ENCODE data around the gene KCNH1. TPM values are rescaled to one million over a fixed set of nuclear protein-coding genes. Genes with fewer than 3 reads are reported as not detected.

KCNH1 gene
- total RNA-seq, 1 donor from 2014 or later = not detected

DNA sequence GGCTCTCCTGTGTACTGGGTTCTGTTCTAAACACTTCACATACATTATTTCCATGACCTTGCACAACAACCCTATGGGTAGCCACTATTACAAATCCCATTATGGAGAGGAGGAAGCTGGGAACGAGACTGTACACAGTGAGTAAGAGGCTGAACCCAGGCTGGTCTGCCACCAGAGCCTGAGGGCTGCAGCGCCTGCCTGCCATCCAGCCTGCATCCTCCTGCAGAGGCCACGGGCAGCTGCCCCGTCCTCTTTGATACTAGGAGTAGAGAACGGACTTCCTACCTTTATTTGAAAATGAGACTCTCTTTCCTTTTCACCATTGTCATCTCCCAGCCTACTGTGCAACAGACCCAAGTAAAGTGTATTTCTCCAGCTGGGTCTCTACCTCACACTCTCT lies 435.3 kb downstream of the KCNH1 start:
- intact Hi-C loops (cut with micrococcal nuclease) = no loop called here
- TF ChIP-seq, protein P1, sequence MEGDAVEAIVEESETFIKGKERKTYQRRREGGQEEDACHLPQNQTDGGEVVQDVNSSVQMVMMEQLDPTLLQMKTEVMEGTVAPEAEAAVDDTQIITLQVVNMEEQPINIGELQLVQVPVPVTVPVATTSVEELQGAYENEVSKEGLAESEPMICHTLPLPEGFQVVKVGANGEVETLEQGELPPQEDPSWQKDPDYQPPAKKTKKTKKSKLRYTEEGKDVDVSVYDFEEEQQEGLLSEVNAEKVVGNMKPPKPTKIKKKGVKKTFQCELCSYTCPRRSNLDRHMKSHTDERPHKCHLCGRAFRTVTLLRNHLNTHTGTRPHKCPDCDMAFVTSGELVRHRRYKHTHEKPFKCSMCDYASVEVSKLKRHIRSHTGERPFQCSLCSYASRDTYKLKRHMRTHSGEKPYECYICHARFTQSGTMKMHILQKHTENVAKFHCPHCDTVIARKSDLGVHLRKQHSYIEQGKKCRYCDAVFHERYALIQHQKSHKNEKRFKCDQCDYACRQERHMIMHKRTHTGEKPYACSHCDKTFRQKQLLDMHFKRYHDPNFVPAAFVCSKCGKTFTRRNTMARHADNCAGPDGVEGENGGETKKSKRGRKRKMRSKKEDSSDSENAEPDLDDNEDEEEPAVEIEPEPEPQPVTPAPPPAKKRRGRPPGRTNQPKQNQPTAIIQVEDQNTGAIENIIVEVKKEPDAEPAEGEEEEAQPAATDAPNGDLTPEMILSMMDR (IDR thresholded peaks at IDR 0.05; ENCODE audit: borderline replicate concordance) = no peak

DNA sequence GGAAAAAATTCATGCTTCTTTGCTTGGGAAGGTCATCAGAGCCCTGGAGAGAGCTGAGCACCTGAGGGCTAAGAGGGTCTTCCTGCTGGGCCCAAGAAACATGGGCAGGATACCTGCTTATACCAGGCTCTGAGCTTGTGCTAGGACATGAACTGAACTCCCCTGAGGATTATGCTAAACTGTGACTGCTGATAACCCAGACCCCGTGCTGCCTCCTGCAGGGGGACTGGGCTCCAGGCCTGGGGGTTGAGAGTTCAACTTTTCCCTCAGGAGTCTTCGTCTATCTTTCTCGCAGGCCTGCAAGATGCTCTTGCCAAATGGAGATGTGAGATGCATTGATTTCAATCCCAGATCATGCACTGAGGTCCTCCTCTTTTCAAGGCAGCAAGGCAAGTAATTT lies 436.8 kb downstream of the KCNH1 start:
- TF ChIP-seq, protein P1 (IDR thresholded peaks at IDR 0.05; ENCODE audit: borderline replicate concordance) = no peak
- H3K9me3 ChIP-seq (replicated peaks) = no peaks in the 10 kb centered on the region
- intact Hi-C loops (cut with micrococcal nuclease) = no loop called here
- H3K4me3 ChIP-seq = no peak overlapping the region
- H3K27ac ChIP-seq (replicated peaks) = no peak overlapping the region
- peaks cover 33% of the 10 kb centered on the region for H3K27me3 ChIP-seq (ENCODE audit: low read depth)
- no peaks in the 10 kb centered on the region for H3K36me3 ChIP-seq
- no peaks in the 10 kb centered on the region for H3K4me1 ChIP-seq
- DNase-seq = no peak

More for the DNA sequence above, 435.3 kb downstream of the KCNH1 start:
- H3K9me3 ChIP-seq (replicated peaks) = no peaks in the 10 kb centered on the region
- no peak overlapping the region for H3K4me3 ChIP-seq
- DNase-seq = no peak
- no peaks in the 10 kb centered on the region for H3K36me3 ChIP-seq
- H3K4me1 ChIP-seq = no peaks in the 10 kb centered on the region
- peaks cover 28% of the 10 kb centered on the region for H3K27me3 ChIP-seq (ENCODE audit: low read depth)
- H3K27ac ChIP-seq (replicated peaks) = no peak overlapping the region

DNA sequence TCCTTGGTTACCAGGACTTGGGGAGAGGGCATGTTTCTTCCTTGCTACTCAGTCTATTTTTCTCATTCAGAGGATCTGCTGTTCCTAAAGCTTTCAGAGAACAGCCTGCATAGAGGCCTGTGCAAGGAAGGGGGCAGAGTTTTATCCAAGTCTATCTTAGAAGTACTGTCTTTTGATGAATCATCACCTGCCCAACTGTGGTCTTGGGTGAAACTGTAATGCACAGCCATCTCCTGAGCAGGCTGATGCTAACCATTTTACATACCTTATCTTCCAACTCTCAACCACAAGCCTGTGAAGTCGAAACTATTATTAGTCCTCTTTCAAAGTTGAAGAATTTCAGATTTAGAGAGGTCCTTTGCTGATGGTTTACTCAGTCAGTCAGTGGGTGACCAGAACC lies 437.2 kb downstream of the KCNH1 start:
- no peak for DNase-seq
- intact Hi-C loops (cut with micrococcal nuclease) = no loop called here
- no peaks in the 10 kb centered on the region for H3K36me3 ChIP-seq
- TF ChIP-seq, protein P1 (IDR thresholded peaks at IDR 0.05; ENCODE audit: borderline replicate concordance) = no peak
- H3K27ac ChIP-seq (replicated peaks) = no peak overlapping the region
- no peaks in the 10 kb centered on the region for H3K9me3 ChIP-seq (replicated peaks)
- no peaks in the 10 kb centered on the region for H3K4me1 ChIP-seq
- peaks cover 33% of the 10 kb centered on the region for H3K27me3 ChIP-seq (ENCODE audit: low read depth)
- no peak overlapping the region for H3K4me3 ChIP-seq

DNA sequence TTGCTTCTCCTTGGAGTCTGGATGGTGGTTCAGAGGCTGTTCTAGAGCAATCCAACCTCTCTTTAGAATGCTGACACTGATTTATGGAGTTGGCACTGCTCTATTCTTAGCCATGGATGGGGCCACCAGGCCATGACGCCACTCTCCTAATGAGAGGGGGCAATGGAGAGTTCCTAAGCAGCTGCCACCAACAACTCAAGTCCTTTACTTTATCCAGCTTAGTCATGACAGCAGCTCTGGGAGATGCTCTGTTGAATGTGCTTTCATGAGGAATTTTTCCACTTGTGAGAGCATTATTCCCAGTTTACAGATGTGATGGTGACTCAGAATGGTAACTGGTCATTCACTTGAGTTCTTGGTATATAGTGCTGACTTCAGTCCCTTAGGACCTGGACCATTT lies 438.9 kb downstream of the KCNH1 start:
- Histone ChIP-seq H3K27ac (replicated peaks) (no peak overlapping the region), H3K9me3 (replicated peaks) (no peaks in the 10 kb centered on the region), H3K4me3 (no peak overlapping the region), H3K27me3 (ENCODE audit: low read depth) (peaks cover 33% of the 10 kb centered on the region), H3K4me1 (no peaks in the 10 kb centered on the region), H3K36me3 (no peaks in the 10 kb centered on the region)
- DNase-seq = no peak
- TF ChIP-seq, protein P1 (IDR thresholded peaks at IDR 0.05; ENCODE audit: borderline replicate concordance) = no peak
- intact Hi-C loops (cut with micrococcal nuclease) = no loop called here

DNA sequence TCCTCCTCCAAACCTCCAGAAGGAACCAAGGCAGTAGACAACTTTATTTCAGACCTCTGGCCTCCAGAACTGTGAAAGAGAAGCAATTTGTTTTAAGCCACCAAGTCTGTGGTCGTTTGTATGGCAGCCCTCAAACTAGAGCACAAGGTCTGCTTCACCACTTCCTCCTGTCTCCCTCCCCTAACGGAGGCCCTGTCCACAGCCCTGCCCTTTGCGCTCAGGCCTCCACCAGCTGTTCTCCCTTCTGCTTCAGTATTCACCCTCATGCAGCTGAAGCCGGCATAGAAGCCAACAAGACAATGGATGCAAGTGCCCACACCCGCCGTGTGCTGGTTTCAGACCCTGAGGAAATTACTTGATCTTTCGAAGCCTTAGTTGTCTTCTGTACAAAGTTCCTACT lies 441.2 kb downstream of the KCNH1 start:
- no peaks in the 10 kb centered on the region for H3K36me3 ChIP-seq
- no peak overlapping the region for H3K27ac ChIP-seq (replicated peaks)
- no peak overlapping the region for H3K4me3 ChIP-seq
- peaks cover 33% of the 10 kb centered on the region for H3K27me3 ChIP-seq (ENCODE audit: low read depth)
- intact Hi-C loops (cut with micrococcal nuclease) = no loop called here
- no peaks in the 10 kb centered on the region for H3K9me3 ChIP-seq (replicated peaks)
- TF ChIP-seq, protein P1 (IDR thresholded peaks at IDR 0.05; ENCODE audit: borderline replicate concordance) = no peak
- no peaks in the 10 kb centered on the region for H3K4me1 ChIP-seq
- no peak for DNase-seq

Data from left ventricle myocardium inferior (tissue), 1 donor.